Gastroesophageal sphincter (tissue), 3 donors: ENCODE results near the gene CTNNA2.

ENCODE experiments used
- EP300 ChIP-seq: sonication (generic); formaldehyde crosslinking; IDR thresholded peaks from one replicate; pipeline ENCODE4 v1.6.1; 2017; ENCODE audit warnings: antibody characterized with exemption, mild to moderate bottlenecking
- POLR2A ChIP-seq, 2 donors: fragments of 450-650 bp; IDR thresholded peaks; one replicate each; pipeline ENCODE4 v1.6.1; 2017; ENCODE audit warnings: antibody characterized with exemption in 2 of 2, mild to moderate bottlenecking in 2 of 2, moderate library complexity in 1 of 2
- POLR2AphosphoS5 ChIP-seq: sonication (generic); formaldehyde crosslinking; IDR thresholded peaks from one replicate; pipeline ENCODE4 v1.6.1; 2017; ENCODE audit warnings: antibody characterized with exemption
- TF ChIP-seq, protein P1 (sequence below), 4 experiments: fragments of 200-600 bp in 2 of 4; fragments of 450-650 bp in 2 of 4; sonication (generic) in 1 of 4; IDR thresholded peaks; one replicate each; pipeline ENCODE4 v1.5.1; 2017 to 2019; ENCODE audit warnings: antibody characterized with exemption in 4 of 4, mild to moderate bottlenecking in 2 of 4, moderate library complexity in 2 of 4

DNA sequence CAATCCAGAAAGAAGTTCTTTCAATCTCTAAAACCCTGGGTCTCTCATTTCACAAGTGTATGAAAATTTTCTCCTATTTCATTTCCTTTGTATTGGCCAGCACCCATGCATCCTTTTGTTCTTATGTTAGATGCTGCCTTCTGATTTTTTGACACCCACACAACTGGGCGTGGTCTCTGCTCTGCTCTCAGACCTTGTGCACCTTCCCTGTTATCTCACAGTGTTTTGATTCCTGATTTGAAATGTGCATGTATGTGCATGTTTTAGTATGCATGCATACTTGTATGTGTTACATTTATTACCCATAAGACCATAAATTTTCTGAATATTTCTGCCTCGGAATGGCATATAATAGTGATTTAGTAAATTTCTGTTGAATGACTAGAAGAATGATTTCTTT, 152.2 kb downstream of the CTNNA2 start:
- TF ChIP-seq, protein P1, sequence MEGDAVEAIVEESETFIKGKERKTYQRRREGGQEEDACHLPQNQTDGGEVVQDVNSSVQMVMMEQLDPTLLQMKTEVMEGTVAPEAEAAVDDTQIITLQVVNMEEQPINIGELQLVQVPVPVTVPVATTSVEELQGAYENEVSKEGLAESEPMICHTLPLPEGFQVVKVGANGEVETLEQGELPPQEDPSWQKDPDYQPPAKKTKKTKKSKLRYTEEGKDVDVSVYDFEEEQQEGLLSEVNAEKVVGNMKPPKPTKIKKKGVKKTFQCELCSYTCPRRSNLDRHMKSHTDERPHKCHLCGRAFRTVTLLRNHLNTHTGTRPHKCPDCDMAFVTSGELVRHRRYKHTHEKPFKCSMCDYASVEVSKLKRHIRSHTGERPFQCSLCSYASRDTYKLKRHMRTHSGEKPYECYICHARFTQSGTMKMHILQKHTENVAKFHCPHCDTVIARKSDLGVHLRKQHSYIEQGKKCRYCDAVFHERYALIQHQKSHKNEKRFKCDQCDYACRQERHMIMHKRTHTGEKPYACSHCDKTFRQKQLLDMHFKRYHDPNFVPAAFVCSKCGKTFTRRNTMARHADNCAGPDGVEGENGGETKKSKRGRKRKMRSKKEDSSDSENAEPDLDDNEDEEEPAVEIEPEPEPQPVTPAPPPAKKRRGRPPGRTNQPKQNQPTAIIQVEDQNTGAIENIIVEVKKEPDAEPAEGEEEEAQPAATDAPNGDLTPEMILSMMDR (IDR thresholded peaks at IDR 0.05): no peak
- TF ChIP-seq POLR2A (IDR thresholded peaks at IDR 0.05): no peak
- no peak for TF ChIP-seq EP300
- TF ChIP-seq POLR2AphosphoS5: no peak
